Measurements from ENCODE around the gene MEF2A. TPM values are rescaled to one million over a fixed set of nuclear protein-coding genes. Genes with fewer than 3 reads are reported as not detected.

MEF2A gene
- total and polyA plus RNA-seq, 10 of the 15 experiments (the other 5 are each of a cell fraction or from before 2014, with no cell fraction given) = 7.2 to 46.7 (median 35.9) TPM

GRCh38 chr15:99538261-99538660 lies 27.5 kb upstream of the MEF2A start:
- Histone ChIP-seq H2AFZ (ENCODE audit: control insufficient read depth, low read depth, low read length) (no peak overlapping the region), H3K9ac (ENCODE audit: control insufficient read depth, insufficient read depth, low read length) (no peak overlapping the region), H4K20me1 (ENCODE audit: control insufficient read depth, insufficient read depth) (no peaks in the 10 kb centered on the region), H3K36me3 (ENCODE audit: control insufficient read depth in 2 of 2, insufficient read depth in 2 of 2, low read length in 1 of 2) (no peaks in the 10 kb centered on the region), H3K4me1 (ENCODE audit: control insufficient read depth, insufficient read depth, low read length) (peaks cover 8% of the 10 kb centered on the region; the same call in 1 of the 2 replicates), H3K9me3 (replicated peaks; ENCODE audit: control insufficient read depth, insufficient read depth, low read length) (no peaks in the 10 kb centered on the region; the same call in 2 of the 3 replicates), H3K27ac (ENCODE audit: control insufficient read depth, insufficient read depth) (no peak overlapping the region), H3K79me2 (ENCODE audit: control insufficient read depth, insufficient read depth, low read length) (no peaks in the 10 kb centered on the region), H3K4me2 (ENCODE audit: control insufficient read depth, insufficient read depth) (no peak overlapping the region), H3K4me3 (no peak overlapping the region), H3K27me3 (replicated peaks in 1 of 2; ENCODE audit: control insufficient read depth in 2 of 2, insufficient read depth in 2 of 2, low read length in 1 of 2) (no peaks in the 10 kb centered on the region)
- 0% methylated on average over 1 of the region's 1 CpG for WGBS (ENCODE audit: insufficient coverage, insufficient replicate concordance, low lambda C conversion rate, missing lambda C conversion rate)
- ChIA-PET CTCF (interaction anchor here (0.9 kb wide), 1 partner anchor 362 kb away, joined by 3 read pairs; no protein-coding TSS in a partner anchor), SMC1A (ENCODE audit: uncharacterized antibody, unreplicated experiment) (interaction anchor here (0.7 to 1.9 kb wide), 2 partner anchors 17 to 23 kb away, joined by 3 to 5 read pairs; no protein-coding TSS in a partner anchor), POLR2A (no interaction called here), RAD21 (ENCODE audit: unreplicated experiment) (no interaction called here)
- intact Hi-C loops (cut with micrococcal nuclease; ENCODE audit: unreplicated experiment) = no loop called here
- in situ Hi-C loops (cut with MboI) = no loop called here
- DNase-seq (ENCODE audit: low read depth, low spot score) = no peak
- FAIRE-seq = no peak
- no peak for ATAC-seq
- TF ChIP-seq SMAD1 (IDR thresholded peaks at IDR 0.05; ENCODE audit: low read depth, partially characterized antibody) = no peak
- no peak for TF ChIP-seq CTCF (IDR thresholded peaks at IDR 0.05 in 2 of 3, conservative IDR thresholded peaks at IDR 0.05 in 1 of 3; ENCODE audit: control insufficient read depth in 2 of 3, extremely low read depth in 1 of 3, insufficient read depth in 1 of 3, low read depth in 3 of 3, low read length in 3 of 3)
- TF ChIP-seq FOS (IDR thresholded peaks at IDR 0.05; ENCODE audit: borderline replicate concordance, extremely low read depth, insufficient read length) = no peak
- no peak for TF ChIP-seq ASH2L (IDR thresholded peaks at IDR 0.05; ENCODE audit: borderline replicate concordance, low read depth)
- no TSS peak for BruUV-seq (replicated peaks)

- no peaks in the 10 kb centered on the region for H3K79me2 ChIP-seq (ENCODE audit: control insufficient read depth, insufficient read depth, low read length)
- ChIA-PET RAD21 (ENCODE audit: unreplicated experiment) (no interaction called here), POLR2A (no interaction called here), CTCF (no interaction called here), SMC1A (ENCODE audit: uncharacterized antibody, unreplicated experiment) (no interaction called here)
- in situ Hi-C loops (cut with MboI) = no loop called here
- FAIRE-seq (no peak), ATAC-seq (no peak), DNase-seq (ENCODE audit: low read depth, low spot score) (no peak)
- H3K9me3 ChIP-seq (replicated peaks; ENCODE audit: control insufficient read depth, insufficient read depth, low read length) = no peaks in the 10 kb centered on the region
- H3K4me1 ChIP-seq (ENCODE audit: control insufficient read depth, insufficient read depth, low read length) = no peaks in the 10 kb centered on the region
- no TSS peak for BruUV-seq (replicated peaks)
- H3K4me3 ChIP-seq = no peak overlapping the region
- H3K9ac ChIP-seq (ENCODE audit: control insufficient read depth, insufficient read depth, low read length) = no peak overlapping the region
- no peaks in the 10 kb centered on the region for H3K27me3 ChIP-seq (replicated peaks in 1 of 2; ENCODE audit: control insufficient read depth in 2 of 2, insufficient read depth in 2 of 2, low read length in 1 of 2)
- H3K36me3 ChIP-seq (ENCODE audit: control insufficient read depth in 2 of 2, insufficient read depth in 2 of 2, low read length in 1 of 2) = no peaks in the 10 kb centered on the region
- intact Hi-C loops (cut with micrococcal nuclease; ENCODE audit: unreplicated experiment) = no loop called here
- H4K20me1 ChIP-seq (ENCODE audit: control insufficient read depth, insufficient read depth) = no peaks in the 10 kb centered on the region
- H2AFZ ChIP-seq (ENCODE audit: control insufficient read depth, low read depth, low read length) = no peak overlapping the region
- no peak overlapping the region for H3K27ac ChIP-seq (ENCODE audit: control insufficient read depth, insufficient read depth)
- H3K4me2 ChIP-seq (ENCODE audit: control insufficient read depth, insufficient read depth) = no peak overlapping the region
- TF ChIP-seq IKZF2 (IDR thresholded peaks at IDR 0.05) (no peak), FOS (IDR thresholded peaks at IDR 0.05; ENCODE audit: borderline replicate concordance, extremely low read depth, insufficient read length) (no peak), EP300 (IDR thresholded peaks at IDR 0.05; ENCODE audit: borderline replicate concordance in 1 of 2, control insufficient read depth in 1 of 2, low read depth in 2 of 2, low read length in 2 of 2) (no peak), REST (IDR thresholded peaks at IDR 0.05; ENCODE audit: low read depth, low read length) (no peak), JUND (IDR thresholded peaks at IDR 0.05; ENCODE audit: low read depth, low read length) (no peak), SRF (IDR thresholded peaks at IDR 0.05; ENCODE audit: low read depth in 2 of 2, low read length in 2 of 2) (no peak), KAT2A (conservative IDR thresholded peaks at IDR 0.05; ENCODE audit: control insufficient read depth, low read depth, low read length) (no peak)
Measured at GRCh38 chr15:99542828-99543227, 23.0 kb upstream of the MEF2A start.
